PC-3 (cell line): ENCODE data around the gene SH2D6.

ENCODE experiments used
- CTCF ChIP-seq: fragments of 300-600 bp; sonication (generic); conservative IDR thresholded peaks from 2 replicates; pipeline ENCODE4 v1.5.1; 2017; ENCODE audit warnings: antibody characterized with exemption, low read depth, mild to moderate bottlenecking, low read length
- EZH2phosphoT487 ChIP-seq: fragments of 300-600 bp; sonication (generic); IDR thresholded peaks from 2 replicates; pipeline ENCODE4 v1.6.1; 2018; ENCODE audit warnings: mild to moderate bottlenecking, antibody characterized with exemption, low read length, borderline replicate concordance

DNA sequence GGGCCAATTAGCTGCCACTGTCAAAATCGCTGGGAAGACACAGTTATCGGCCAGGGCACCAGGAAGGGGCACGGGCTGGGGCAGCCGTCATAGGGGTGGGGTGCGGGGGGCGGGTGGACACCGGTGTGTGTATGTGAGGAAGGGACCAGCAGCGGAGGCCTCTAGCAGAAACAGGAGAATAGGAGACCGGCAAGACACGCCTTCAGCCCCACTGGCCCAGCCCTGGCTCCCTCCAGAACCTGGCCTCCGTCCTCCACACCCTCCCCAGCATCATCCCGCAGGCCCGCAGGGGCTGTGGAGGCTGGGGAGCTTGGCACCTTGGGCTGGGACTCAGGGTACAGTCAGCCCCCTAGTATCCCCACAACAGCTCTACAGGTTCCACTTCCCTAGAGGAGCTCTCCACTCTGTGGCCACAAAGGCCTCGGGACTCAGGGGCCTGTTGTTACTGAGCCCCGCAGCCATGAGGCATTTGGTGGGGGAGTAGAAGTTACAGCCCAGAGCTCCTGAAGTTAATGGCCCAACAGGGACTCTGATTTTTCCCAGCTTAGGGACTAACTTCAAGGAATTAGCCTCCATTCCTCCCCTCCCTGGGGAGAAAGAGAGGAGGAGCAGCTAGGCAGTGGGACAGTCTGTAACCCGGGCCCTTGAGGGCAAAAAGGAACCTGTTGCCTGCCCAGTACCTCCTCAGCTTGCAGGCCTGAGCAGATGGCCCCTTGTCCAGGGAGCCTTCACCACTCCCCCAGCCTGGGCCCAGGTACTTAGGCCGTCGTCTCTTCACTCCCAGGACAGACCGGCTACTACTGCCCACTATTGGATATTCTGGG lies 19.9 kb downstream of the SH2D6 start:
- TF ChIP-seq CTCF (no peak), EZH2phosphoT487 (no peak)
